Adipocyte (in vitro differentiated cells): ENCODE measurements around the gene MEGF6.
"Not testable (repeated sequence)": the region's sequence is repeated elsewhere in the genome, so short reads cannot be mapped to it uniquely, and the experiment has no call there.

Experiments
- DNase-seq: peaks from one replicate; pipeline ENCODE4 v3.0.0-alpha.2; 2015; ENCODE audit warnings: low read depth
- H3K27me3 ChIP-seq: replicated peaks from 2 replicates; pipeline ENCODE4 v1.7.0; 2013; ENCODE audit warnings: mild to moderate bottlenecking, low read length, moderate library complexity; ENCODE audit not compliant: control insufficient read depth, insufficient read depth
- H3K36me3 ChIP-seq: 2 replicates; pipeline ENCODE4 v1.7.0; 2013; ENCODE audit warnings: low read length, mild to moderate bottlenecking, moderate library complexity; ENCODE audit not compliant: control insufficient read depth, insufficient read depth, severe bottlenecking
- H3K4me1 ChIP-seq: 2 replicates; pipeline ENCODE4 v1.7.0; 2013; ENCODE audit warnings: mild to moderate bottlenecking, low read length, moderate library complexity; ENCODE audit not compliant: control insufficient read depth, insufficient read depth
- H3K4me3 ChIP-seq: 2 replicates; pipeline ENCODE4 v1.7.0; 2013; ENCODE audit warnings: mild to moderate bottlenecking, low read length, moderate library complexity
- H3K9ac ChIP-seq: 2 replicates; pipeline ENCODE4 v1.7.0; 2013; ENCODE audit warnings: mild to moderate bottlenecking, low read length, moderate library complexity
- H3K9me3 ChIP-seq: 2 replicates; pipeline ENCODE4 v1.7.0; 2013; ENCODE audit warnings: mild to moderate bottlenecking, low read length, moderate library complexity; ENCODE audit not compliant: control insufficient read depth

MEGF6 gene

DNA sequence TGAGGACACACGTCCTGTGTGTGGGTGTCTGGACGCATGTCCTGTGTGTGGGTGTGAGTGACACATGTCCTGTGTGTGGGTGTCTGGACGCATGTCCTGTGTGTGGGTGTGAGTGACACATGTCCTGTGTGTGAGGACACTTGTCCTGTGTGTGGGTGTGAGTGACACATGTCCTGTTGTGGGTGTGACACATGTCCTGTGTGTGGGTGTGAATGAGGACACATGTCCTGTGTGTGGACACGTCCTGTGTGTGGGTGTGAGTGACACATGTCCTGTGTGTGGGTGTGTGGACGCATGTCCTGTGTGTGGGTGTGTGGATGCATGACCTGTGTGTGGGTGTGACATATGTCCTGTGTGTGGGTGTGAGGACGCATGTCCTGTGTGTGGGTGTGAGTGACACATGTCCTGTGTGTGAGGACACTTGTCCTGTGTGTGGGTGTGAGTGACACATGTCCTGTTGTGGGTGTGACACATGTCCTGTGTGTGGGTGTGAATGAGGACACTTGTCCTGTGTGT, 25.9 kb downstream of the MEGF6 start:
- H3K9ac ChIP-seq, H3K9me3 ChIP-seq, H3K4me1 ChIP-seq, H3K36me3 ChIP-seq, H3K4me3 ChIP-seq, DNase-seq: not testable (repeated sequence)
- H3K27me3 ChIP-seq = peaks cover 53% of the 10 kb centered on the region

DNA sequence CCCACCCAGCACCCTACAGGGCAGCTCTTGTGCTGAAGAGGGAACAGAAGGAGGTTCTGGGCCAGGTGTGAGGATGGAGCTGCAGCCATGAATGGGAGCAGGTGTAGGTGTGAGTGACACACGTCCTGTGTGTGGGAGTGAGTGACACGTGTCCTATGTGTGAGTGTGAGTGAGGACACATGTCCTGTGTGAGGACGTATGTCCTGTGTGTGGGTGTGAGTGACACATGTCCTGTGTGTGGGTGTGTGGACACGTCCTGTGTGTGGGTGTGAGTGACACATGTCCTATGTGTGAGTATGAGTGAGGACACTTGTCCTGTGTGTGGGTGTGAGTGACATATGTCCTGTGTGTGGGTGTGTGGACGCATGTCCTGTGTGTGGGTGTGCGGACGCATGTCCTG, 26.4 kb downstream of the MEGF6 start:
- no peak overlapping the region for H3K4me3 ChIP-seq
- H3K27me3 ChIP-seq = peaks cover 51% of the 10 kb centered on the region
- H3K9me3 ChIP-seq = no peaks in the 10 kb centered on the region
- no peaks in the 10 kb centered on the region for H3K4me1 ChIP-seq
- DNase-seq = no peak
- H3K9ac ChIP-seq = no peak overlapping the region
- no peaks in the 10 kb centered on the region for H3K36me3 ChIP-seq

DNA sequence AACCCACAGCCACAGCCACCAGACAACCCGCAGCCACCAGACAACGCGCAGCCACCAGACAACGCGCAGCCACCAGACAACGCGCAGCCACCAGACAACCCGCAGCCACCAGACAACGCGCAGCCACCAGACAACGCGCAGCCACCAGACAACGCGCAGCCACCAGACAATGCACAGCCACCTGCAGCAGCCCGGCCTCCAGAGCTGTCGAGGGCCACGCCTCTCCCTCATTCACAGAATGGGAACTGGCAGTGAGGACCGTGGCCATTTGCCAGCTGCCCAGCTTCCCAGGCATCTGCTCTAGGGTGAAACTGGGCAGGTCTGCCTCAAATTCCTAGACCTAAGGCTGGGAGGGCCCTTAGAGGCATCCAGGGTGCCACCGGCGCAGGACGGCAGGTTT, 27.6 kb downstream of the MEGF6 start:
- not testable (repeated sequence) for H3K4me3 ChIP-seq, H3K4me1 ChIP-seq, H3K36me3 ChIP-seq, H3K9me3 ChIP-seq, H3K9ac ChIP-seq, DNase-seq
- H3K27me3 ChIP-seq = peaks cover 48% of the 10 kb centered on the region

DNA sequence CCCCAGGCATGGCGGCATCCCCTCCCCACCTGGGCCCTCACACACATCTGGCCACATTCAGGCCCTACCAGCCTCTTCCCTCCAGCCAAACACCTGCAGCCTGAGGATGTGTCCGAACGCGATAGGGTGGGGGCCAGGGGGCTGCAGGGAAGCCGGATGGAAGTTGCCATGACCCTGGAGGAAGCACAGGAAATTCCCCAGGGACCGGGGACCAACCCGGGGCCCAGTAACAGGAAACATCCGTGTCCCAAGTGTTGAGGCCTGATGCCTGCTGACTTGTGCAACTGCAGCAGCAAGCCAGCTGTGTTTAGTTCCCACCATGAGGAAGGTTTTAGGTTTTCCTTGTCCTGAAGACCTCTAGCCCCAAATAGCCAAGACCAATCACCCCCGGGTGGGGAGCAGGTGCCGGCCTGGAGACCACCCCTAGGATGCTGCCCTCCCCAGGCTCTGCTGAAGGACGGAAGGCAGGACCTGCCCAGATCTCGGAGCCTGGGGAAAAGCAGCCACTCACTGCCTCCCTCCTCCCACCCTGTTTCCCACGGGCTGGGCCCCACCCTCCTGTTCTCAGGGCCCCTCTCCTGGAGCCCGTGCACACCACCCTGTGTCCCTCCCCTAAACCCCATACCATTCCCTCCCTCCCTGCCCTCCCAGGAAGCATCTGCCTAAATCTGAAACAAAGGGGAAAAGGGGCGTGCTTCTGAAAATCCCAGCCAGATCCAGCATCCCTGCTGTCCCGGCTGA, 29.8 kb downstream of the MEGF6 start:
- no peaks in the 10 kb centered on the region for H3K9me3 ChIP-seq
- DNase-seq = no peak
- no peak overlapping the region for H3K9ac ChIP-seq
- peaks cover 48% of the 10 kb centered on the region for H3K27me3 ChIP-seq
- no peaks in the 10 kb centered on the region for H3K4me1 ChIP-seq
- no peaks in the 10 kb centered on the region for H3K36me3 ChIP-seq
- H3K4me3 ChIP-seq = no peak overlapping the region

DNA sequence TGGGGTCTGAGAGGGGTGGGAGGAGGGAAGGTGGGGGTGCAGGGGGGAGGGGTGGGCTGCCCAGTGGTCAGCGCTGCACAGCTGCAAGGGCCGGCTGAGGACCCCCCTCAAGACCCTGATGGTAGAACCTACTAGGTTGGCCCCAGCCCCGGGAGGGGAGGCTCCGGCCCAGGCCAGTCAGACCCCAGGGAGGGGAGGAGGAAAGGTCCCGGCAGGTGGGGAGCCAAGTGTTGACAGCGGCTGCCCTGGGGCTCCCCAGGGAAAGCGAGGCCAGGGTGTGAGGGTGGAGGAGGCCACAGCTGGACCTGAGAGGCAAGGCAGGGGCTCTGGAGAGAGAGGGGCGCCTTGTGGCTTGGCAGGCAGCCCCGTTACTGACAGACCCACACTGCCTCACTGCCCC, 31.1 kb downstream of the MEGF6 start:
- H3K4me3 ChIP-seq = no peak overlapping the region
- peaks cover 48% of the 10 kb centered on the region for H3K27me3 ChIP-seq
- no peak for DNase-seq
- no peak overlapping the region for H3K9ac ChIP-seq
- H3K9me3 ChIP-seq = peaks cover 4% of the 10 kb centered on the region
- no peaks in the 10 kb centered on the region for H3K36me3 ChIP-seq
- H3K4me1 ChIP-seq = no peaks in the 10 kb centered on the region

DNA sequence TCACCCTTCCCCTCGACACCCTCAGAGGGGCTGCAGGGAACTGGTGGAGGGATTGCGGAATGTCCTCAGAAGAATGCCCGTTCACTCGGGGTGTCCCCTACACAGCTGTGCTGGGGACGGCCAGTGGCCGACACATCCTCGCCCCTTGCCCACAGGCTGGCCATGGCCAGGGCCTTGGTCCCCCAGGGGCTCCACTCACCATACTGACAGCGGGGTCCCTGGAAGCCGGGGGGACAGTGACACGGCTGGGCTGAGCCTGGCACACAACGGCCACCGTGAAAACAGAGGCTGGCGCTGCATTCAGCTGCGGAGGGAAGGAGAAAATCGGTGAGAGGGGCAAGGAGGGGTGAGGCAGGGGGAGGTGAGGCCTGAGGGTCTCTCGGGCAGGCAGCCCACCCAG, 31.7 kb downstream of the MEGF6 start:
- Histone ChIP-seq H3K4me3 (no peak overlapping the region), H3K27me3 (peaks cover 45% of the 10 kb centered on the region), H3K36me3 (no peaks in the 10 kb centered on the region), H3K9ac (no peak overlapping the region), H3K4me1 (no peaks in the 10 kb centered on the region), H3K9me3 (peaks cover 4% of the 10 kb centered on the region)
- no peak for DNase-seq

DNA sequence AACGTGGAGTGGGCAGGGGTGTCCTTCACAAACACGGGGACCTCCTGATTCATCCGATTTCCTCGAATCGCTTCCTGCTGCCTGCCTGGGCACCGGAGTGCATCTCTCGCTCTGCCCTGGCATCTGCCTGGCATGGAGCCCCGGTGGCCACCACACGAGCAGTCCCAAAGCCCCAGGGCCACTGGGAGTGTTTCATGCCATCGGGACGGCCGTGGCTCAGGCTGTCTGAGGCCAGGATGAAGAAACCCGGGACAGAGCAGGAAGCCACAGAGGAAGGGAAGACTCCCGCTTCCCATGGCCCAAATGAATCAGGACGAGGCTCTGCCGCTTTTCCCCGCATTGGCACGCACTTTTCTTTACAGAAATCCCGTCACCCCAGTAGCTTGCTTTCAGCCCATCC, 32.4 kb downstream of the MEGF6 start:
- Histone ChIP-seq H3K36me3 (no peaks in the 10 kb centered on the region), H3K9ac (no peak overlapping the region), H3K4me3 (no peak overlapping the region), H3K4me1 (no peaks in the 10 kb centered on the region), H3K27me3 (peaks cover 38% of the 10 kb centered on the region), H3K9me3 (peaks cover 4% of the 10 kb centered on the region)
- no peak for DNase-seq

DNA sequence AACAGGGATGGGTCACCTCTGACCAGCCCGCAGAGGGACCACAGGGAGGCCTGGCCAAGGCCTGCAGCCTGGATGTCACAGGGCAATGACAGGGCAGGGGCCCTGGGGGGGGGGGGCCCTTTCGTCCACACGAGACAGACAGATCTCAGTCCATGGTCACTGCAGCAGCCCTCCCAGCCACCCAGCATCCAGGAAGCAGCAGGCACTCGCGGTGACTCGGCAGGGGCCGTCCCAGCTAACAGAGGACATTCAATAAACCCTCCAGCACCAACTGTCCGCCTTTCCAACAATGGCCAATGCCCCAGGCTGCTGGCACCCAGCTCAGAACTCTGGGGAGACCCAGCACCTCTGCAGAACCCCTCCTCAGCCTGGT, 32.9 kb downstream of the MEGF6 start:
- H3K4me1 ChIP-seq = no peaks in the 10 kb centered on the region

DNA sequence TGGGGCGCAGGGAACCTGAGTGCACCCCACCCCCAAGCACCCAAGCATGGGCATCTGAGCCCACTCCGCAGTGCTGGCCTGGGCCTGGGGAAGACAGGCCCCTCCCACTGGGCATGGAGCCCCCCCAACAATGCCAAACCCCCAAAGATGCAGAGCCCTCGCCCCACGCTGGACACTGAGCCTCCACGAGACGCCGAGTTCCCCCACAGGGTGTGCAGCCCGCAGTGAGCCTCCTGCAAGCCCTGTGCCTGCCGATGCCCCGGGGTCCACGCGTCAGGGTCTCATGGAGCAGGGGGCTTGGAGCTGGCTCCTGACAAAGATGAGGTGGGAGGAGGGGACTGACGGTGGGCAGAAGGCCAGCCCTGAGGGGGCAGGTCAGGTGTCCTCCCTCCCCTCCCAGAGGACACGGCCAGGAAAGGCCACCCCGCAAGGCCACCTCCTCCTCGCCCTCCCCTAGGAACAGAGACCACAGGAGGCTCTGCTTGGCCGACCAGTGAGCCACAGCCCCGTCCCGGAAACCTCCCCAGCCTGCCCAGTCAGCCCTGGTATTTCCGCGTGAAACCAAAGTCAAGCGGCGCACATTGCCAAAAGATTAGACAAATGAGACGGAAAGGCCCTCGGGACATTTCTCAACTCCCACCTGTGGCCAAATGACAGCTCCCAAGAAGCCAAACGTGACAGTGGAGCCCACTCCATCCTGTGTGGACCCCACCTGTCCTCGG, 33.4 kb downstream of the MEGF6 start:
- no peak for DNase-seq
- H3K4me1 ChIP-seq = no peaks in the 10 kb centered on the region
- H3K9me3 ChIP-seq = peaks cover 4% of the 10 kb centered on the region
- H3K27me3 ChIP-seq = peaks cover 39% of the 10 kb centered on the region
- H3K4me3 ChIP-seq = no peak overlapping the region
- no peak overlapping the region for H3K9ac ChIP-seq
- H3K36me3 ChIP-seq = no peaks in the 10 kb centered on the region

More for the DNA sequence above, 32.9 kb downstream of the MEGF6 start:
- Histone ChIP-seq H3K27me3 (peaks cover 36% of the 10 kb centered on the region), H3K4me3 (no peak overlapping the region), H3K36me3 (no peaks in the 10 kb centered on the region), H3K9ac (no peak overlapping the region), H3K9me3 (peaks cover 4% of the 10 kb centered on the region)
- DNase-seq = no peak

DNA sequence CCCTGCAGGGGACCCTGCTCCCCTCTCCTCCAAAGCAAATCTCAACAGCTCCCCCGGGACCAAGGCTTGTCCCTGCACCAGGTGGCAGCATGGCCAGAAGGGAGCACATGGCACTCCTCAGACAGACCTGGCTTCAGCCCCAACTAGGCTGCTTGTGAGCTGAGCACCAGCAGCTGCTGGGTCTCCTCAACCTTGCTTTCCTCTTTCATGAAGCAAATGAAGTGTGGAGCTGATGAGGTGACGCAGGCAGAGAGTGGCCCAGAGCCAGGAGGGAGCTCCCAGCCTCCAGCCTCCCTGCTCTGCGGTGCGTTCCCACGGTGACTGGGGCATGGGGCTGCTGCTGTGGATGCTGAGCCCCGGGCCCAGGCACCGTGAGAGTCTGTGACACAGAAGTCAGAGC, 34.0 kb downstream of the MEGF6 start:
- Histone ChIP-seq H3K4me1 (no peaks in the 10 kb centered on the region), H3K4me3 (no peak overlapping the region), H3K36me3 (no peaks in the 10 kb centered on the region), H3K9me3 (peaks cover 4% of the 10 kb centered on the region), H3K9ac (no peak overlapping the region), H3K27me3 (peaks cover 33% of the 10 kb centered on the region)
- no peak for DNase-seq

DNA sequence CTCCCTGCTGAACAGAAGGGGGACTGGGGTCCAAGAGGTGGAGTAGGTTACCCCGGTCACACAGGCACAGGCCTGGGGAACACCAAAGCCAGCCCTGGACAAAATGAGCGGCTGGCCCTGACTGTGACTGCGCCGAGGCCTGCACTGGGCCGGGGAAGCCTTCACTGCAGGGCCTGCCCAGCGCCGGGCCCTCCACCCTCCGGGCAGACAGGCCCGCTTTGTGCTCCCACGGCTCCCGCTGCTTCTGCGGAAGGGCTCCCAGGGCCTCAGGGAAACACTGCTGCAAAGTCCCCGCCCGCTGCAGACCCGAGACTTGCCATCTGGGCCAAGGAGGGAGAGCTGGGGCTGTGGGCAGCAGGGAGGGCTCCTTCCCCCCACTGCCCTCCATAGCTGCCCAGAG, 35.3 kb downstream of the MEGF6 start:
- no peak for DNase-seq
- Histone ChIP-seq H3K4me1 (no peaks in the 10 kb centered on the region), H3K36me3 (no peaks in the 10 kb centered on the region), H3K9me3 (peaks cover 4% of the 10 kb centered on the region), H3K27me3 (peaks cover 29% of the 10 kb centered on the region), H3K4me3 (no peak overlapping the region), H3K9ac (no peak overlapping the region)
